IMR-90 (cell line): ENCODE measurements around the gene PTPRO. TPM values are rescaled to one million over a fixed set of nuclear protein-coding genes. Genes with fewer than 3 reads are reported as not detected.

Experiments
- ATAC-seq: fragments of 200-7000 bp; cut with Tn5 transposase; 2 replicates; pipeline ENCODE4 v1.9.1; 2020; ENCODE audit warnings: low read depth, mild to moderate bottlenecking, moderate library complexity
- BruUV-seq: library from RNA; stranded (reverse); fragments of 400-500 nt; replicated peaks from 2 replicates; lab custom pipeline; 2021; lab: Mats Ljungman, UMichigan
- CTCF ChIA-PET: fragments of 300-600 bp; formaldehyde crosslinking; extraction: SDS; loops from one replicate; lab custom pipeline; 2021; ENCODE audit warnings: antibody characterized with exemption; lab: Yijun Ruan, JAX
- POLR2A ChIA-PET: fragments of 300-600 bp; sonication (Branson Sonifier 250); formaldehyde crosslinking; loops from one replicate; lab custom pipeline; 2022; ENCODE audit warnings: antibody characterized with exemption; ENCODE audit not compliant: unreplicated experiment; lab: Charles Lee
- DNase-seq: peaks from one replicate; pipeline ENCODE4 v3.0.0; 2013
- H2AFZ ChIP-seq: replicated peaks from 2 replicates; pipeline ENCODE3; 2013; ENCODE audit warnings: low read length, mild to moderate bottlenecking; ENCODE audit not compliant: poor library complexity
- H2AK5ac ChIP-seq: 2 replicates; pipeline ENCODE4 v1.6.1; 2013; ENCODE audit warnings: low read depth, low read length, inconsistent platforms
- H2AK9ac ChIP-seq: replicated peaks from 2 replicates; pipeline ENCODE3; 2013; ENCODE audit warnings: mild to moderate bottlenecking, low read depth, low read length, moderate library complexity; ENCODE audit not compliant: poor library complexity
- H2BK120ac ChIP-seq: 2 replicates; pipeline ENCODE4 v1.6.1; 2013; ENCODE audit warnings: low read depth, low read length, inconsistent platforms
- H2BK15ac ChIP-seq: 3 replicates; pipeline ENCODE4 v1.6.1; 2013; ENCODE audit warnings: low read depth, low read length, inconsistent platforms
- H2BK20ac ChIP-seq: 2 replicates; pipeline ENCODE4 v1.6.1; 2013; ENCODE audit warnings: low read depth, mild to moderate bottlenecking, inconsistent platforms, low read length, moderate library complexity
- H2BK5ac ChIP-seq: 2 replicates; pipeline ENCODE4 v1.6.1; 2013; ENCODE audit warnings: mild to moderate bottlenecking, low read depth, low read length, inconsistent platforms; ENCODE audit not compliant: poor library complexity, severe bottlenecking
- H3K14ac ChIP-seq: replicated peaks from 2 replicates; pipeline ENCODE4 v1.6.1; 2013; ENCODE audit warnings: low read depth, low read length, inconsistent platforms
- H3K18ac ChIP-seq: 2 replicates; pipeline ENCODE4 v1.6.1; 2013; ENCODE audit warnings: low read depth, low read length, control low read depth
- H3K23ac ChIP-seq: 2 replicates; pipeline ENCODE4 v1.6.1; 2013; ENCODE audit warnings: low read depth, low read length, inconsistent platforms
- H3K27ac ChIP-seq: 2 replicates; pipeline ENCODE4 v1.5.1; 2013; ENCODE audit warnings: mild to moderate bottlenecking, control low read depth, low read length; ENCODE audit not compliant: insufficient read depth
- H3K27me3 ChIP-seq: 2 replicates; pipeline ENCODE4 v1.6.1; 2013; ENCODE audit warnings: low read length; ENCODE audit not compliant: control insufficient read depth, insufficient read depth
- H3K36me3 ChIP-seq: 2 replicates; pipeline ENCODE4 v1.6.1; 2013; ENCODE audit warnings: low read length, mixed read lengths; ENCODE audit not compliant: control insufficient read depth, insufficient read depth
- H3K4ac ChIP-seq: 2 replicates; pipeline ENCODE4 v1.6.1; 2013; ENCODE audit warnings: low read depth, low read length, inconsistent platforms
- H3K4me1 ChIP-seq: 2 replicates; pipeline ENCODE4 v1.6.1; 2013; ENCODE audit warnings: low read length, mixed read lengths; ENCODE audit not compliant: control insufficient read depth, insufficient read depth
- H3K4me2 ChIP-seq: 2 replicates; pipeline ENCODE4 v1.6.1; 2013; ENCODE audit warnings: low read depth, mild to moderate bottlenecking, control low read depth, low read length, moderate library complexity
- H3K4me3 ChIP-seq: 2 replicates; pipeline ENCODE4 v1.5.1; 2013; ENCODE audit warnings: low read depth, mild to moderate bottlenecking, control low read depth, low read length, moderate library complexity; ENCODE audit not compliant: insufficient read depth
- H3K56ac ChIP-seq: 2 replicates; pipeline ENCODE4 v1.6.1; 2013; ENCODE audit warnings: low read length, inconsistent platforms; ENCODE audit not compliant: insufficient read depth; ENCODE audit errors: extremely low read depth
- H3K79me1 ChIP-seq, 2 experiments: 2 replicates each; pipeline ENCODE4 v1.6.1; 2013; ENCODE audit warnings: low read length in 2 of 2, inconsistent platforms in 1 of 2, low read depth in 1 of 2
- H3K9ac ChIP-seq: 2 replicates; pipeline ENCODE4 v1.6.1; 2013; ENCODE audit warnings: low read depth, low read length, control low read depth
- H3K9me1 ChIP-seq: 2 replicates; pipeline ENCODE4 v1.6.1; 2013; ENCODE audit warnings: low read length, inconsistent platforms; ENCODE audit not compliant: insufficient read depth
- H3K9me3 ChIP-seq: 2 replicates; pipeline ENCODE4 v1.6.1; 2013; ENCODE audit warnings: low read length; ENCODE audit not compliant: control insufficient read depth, insufficient read depth
- H4K20me1 ChIP-seq: 2 replicates; pipeline ENCODE4 v1.6.1; 2013; ENCODE audit warnings: low read length, inconsistent platforms; ENCODE audit not compliant: insufficient read depth
- H4K5ac ChIP-seq: 2 replicates; pipeline ENCODE4 v1.6.1; 2013; ENCODE audit warnings: mild to moderate bottlenecking, low read depth, low read length, control low read depth
- H4K8ac ChIP-seq, 2 experiments: 2 replicates each; pipeline ENCODE4 v1.6.1; 2013; ENCODE audit warnings: low read depth in 2 of 2, low read length in 2 of 2, control low read depth in 1 of 2, inconsistent platforms in 1 of 2
- H4K91ac ChIP-seq: 2 replicates; pipeline ENCODE4 v1.6.1; 2013; ENCODE audit warnings: low read depth, low read length, inconsistent platforms; ENCODE audit not compliant: insufficient read depth
- ELK1 ChIP-seq: fragments of 150-350 bp; IDR thresholded peaks from 2 replicates; pipeline ENCODE4 v1.6.1; 2016; ENCODE audit warnings: low read depth, mild to moderate bottlenecking, low read length, moderate library complexity, borderline replicate concordance
- MAZ ChIP-seq: IDR thresholded peaks from 2 replicates; pipeline ENCODE4 v1.6.1; 2012; ENCODE audit warnings: low read depth, mild to moderate bottlenecking, low read length, improper control_type of control experiment, moderate library complexity, borderline replicate concordance
- MXI1 ChIP-seq: IDR thresholded peaks from 2 replicates; pipeline ENCODE4 v1.6.1; 2012; ENCODE audit warnings: low read depth, mild to moderate bottlenecking, low read length, moderate library complexity, borderline replicate concordance
- WGBS, 2 experiments: methylation state at CpG; one replicate each; pipeline versions ENCODE4 v1.1.5 to v1.1.7; 2013; ENCODE audit warnings: missing lambda C conversion rate in 2 of 2; ENCODE audit not compliant: insufficient read length in 1 of 2; ENCODE audit errors: extremely low coverage in 2 of 2; 5-methylcytosine and 5-hydroxymethylcytosine counted together
- dilution Hi-C: fragments of 300-500 bp; cut with HindIII; formaldehyde crosslinking; loops from one replicate; pipeline ENCODE4 v1.14.3; 2018; ENCODE audit warnings: low sequenced_read_pairs; ENCODE audit not compliant: unreplicated experiment
- in situ Hi-C: fragments of 300-500 bp; cut with MboI; formaldehyde crosslinking; loops from 3 replicates; pipeline ENCODE4 v1.14.3; 2019; ENCODE audit warnings: low sequenced_read_pairs, inconsistent platforms, mixed read lengths
- intact Hi-C: fragments of 100-400 bp; cut with micrococcal nuclease; formaldehyde crosslinking; loops from 2 replicates; pipeline ENCODE4 v1.10.0; 2022
- polyA plus RNA-seq, 3 experiments: library from polyadenylated mRNA; depleted of rRNA; stranded (reverse); fragments of >200 nt; gene quantifications; 2 replicates each; pipeline ENCODE4 v1.2.3, GENCODE V29; 2012; ENCODE audit warnings: low replicate concordance in 1 of 3
- total RNA-seq: library from RNA; depleted of rRNA; stranded (reverse); fragments of >200 nt; gene quantifications from 2 replicates; pipeline ENCODE4 v1.2.3, GENCODE V29; 2012

Gene PTPRO
- total and polyA plus RNA-seq, 2 of the 4 experiments (the other 2 are of a cell fraction) = 0.03 to 0.18 TPM

GRCh38 chr12:15289192-15289591, 33.1 kb upstream of the PTPRO start:
- Histone ChIP-seq H3K56ac (no peak overlapping the region), H3K4me1 (no peaks in the 10 kb centered on the region), H2BK5ac (no peak overlapping the region), H3K27ac (no peak overlapping the region), H3K9ac (no peak overlapping the region), H3K18ac (no peak overlapping the region), H4K20me1 (no peaks in the 10 kb centered on the region), H3K4me2 (no peak overlapping the region), H3K79me1 (no peaks in the 10 kb centered on the region), H3K14ac (no peak overlapping the region), H3K9me1 (no peaks in the 10 kb centered on the region), H4K5ac (no peak overlapping the region), H3K36me3 (no peaks in the 10 kb centered on the region), H2BK120ac (no peak overlapping the region), H2BK15ac (no peak overlapping the region), H3K23ac (no peak overlapping the region), H4K8ac (no peak overlapping the region), H4K91ac (no peak overlapping the region), H2AK9ac (no peak overlapping the region), H3K9me3 (no peaks in the 10 kb centered on the region), H3K27me3 (peaks cover 2% of the 10 kb centered on the region; the same call in 1 of the 2 replicates), H2BK20ac (no peak overlapping the region), H2AK5ac (no peak overlapping the region), H3K4me3 (no peak overlapping the region), H3K4ac (no peak overlapping the region), H2AFZ (no peak overlapping the region)
- intact Hi-C loops = no loop called here
- ChIA-PET POLR2A (no interaction called here), CTCF (no interaction called here)
- BruUV-seq = no TSS peak
- TF ChIP-seq MXI1 (no peak), MAZ (no peak), ELK1 (no peak)
- in situ Hi-C loops = no loop called here
- ATAC-seq (no peak), DNase-seq (no peak)
- no CpG with 5 or more reads among the region's 1 CpG for WGBS, 2 experiments
- dilution Hi-C loops = no loop called here
